CD4-positive, alpha-beta T cell (primary cell): Measurements from ENCODE around the gene ADAT3. TPM values are rescaled to one million over a fixed set of nuclear protein-coding genes. Genes with fewer than 3 reads are reported as not detected.
A peak's percentile ranks its signal among the peaks of the same experiment; 100 is the strongest.

Source experiments
- ATAC-seq: fragments of 200-7000 bp; cut with Tn5 transposase; one replicate; pipeline ENCODE4 v1.10.0; 2022; ENCODE audit warnings: mild to moderate bottlenecking; ENCODE audit not compliant: poor library complexity
- CTCF ChIA-PET: fragments of 350-600 bp; sonication (Branson Sonifier 250); formaldehyde crosslinking; loops from one replicate; lab custom pipeline; 2021; ENCODE audit warnings: antibody characterized with exemption, inconsistent platforms; lab: Charles Lee
- POLR2A ChIA-PET: fragments of 350-600 bp; sonication (Branson Sonifier 250); formaldehyde crosslinking; loops from one replicate; lab custom pipeline; 2021; ENCODE audit warnings: antibody characterized with exemption, inconsistent platforms; lab: Charles Lee
- DNase-seq, 14 experiments: peaks; one replicate each; pipeline ENCODE4 v3.0.0-alpha.2; 2013 to 2020; ENCODE audit warnings: mixed read lengths in 2 of 14
- H3K27ac ChIP-seq, 2 donors: one replicate each; pipeline versions ENCODE4 v1.5.1 to v1.7.0; 2013; ENCODE audit warnings: low read length in 2 of 2, low read depth in 1 of 2, mild to moderate bottlenecking in 1 of 2
- H3K27me3 ChIP-seq, 2 experiments: 1 replicate in 1 of 2; 2 replicates in 1 of 2; pipeline versions ENCODE4 v1.6.1 to v1.7.0; 2013; ENCODE audit warnings: low read length in 2 of 2, control low read depth in 1 of 2, mild to moderate bottlenecking in 1 of 2, moderate library complexity in 1 of 2; ENCODE audit not compliant: insufficient read depth in 2 of 2, control insufficient read depth in 1 of 2
- H3K36me3 ChIP-seq: one replicate; pipeline ENCODE4 v1.6.1; 2013; ENCODE audit warnings: low read length, control low read depth; ENCODE audit not compliant: insufficient read depth
- H3K4me1 ChIP-seq: one replicate; pipeline ENCODE4 v1.6.1; 2013; ENCODE audit warnings: low read length, control low read depth; ENCODE audit not compliant: insufficient read depth
- H3K4me3 ChIP-seq: one replicate; pipeline ENCODE4 v1.5.1; 2013; ENCODE audit warnings: mild to moderate bottlenecking, low read length, moderate library complexity
- H3K9me3 ChIP-seq, 2 experiments: 1 replicate in 1 of 2; 2 replicates in 1 of 2; pipeline versions ENCODE4 v1.6.1 to v1.7.0; 2013; ENCODE audit warnings: low read length in 2 of 2, mild to moderate bottlenecking in 2 of 2, control low read depth in 1 of 2, moderate library complexity in 1 of 2; ENCODE audit not compliant: control insufficient read depth in 1 of 2, insufficient read depth in 1 of 2
- H3K27ac Mint-ChIP-seq: one replicate; pipeline ENCODE4 v1.8.0; 2020; ENCODE audit warnings: mixed read lengths
- H3K27me3 Mint-ChIP-seq: one replicate; pipeline ENCODE4 v1.8.0; 2021; ENCODE audit warnings: mixed read lengths
- H3K36me3 Mint-ChIP-seq: one replicate; pipeline ENCODE4 v1.8.0; 2021; ENCODE audit warnings: low read depth, mixed read lengths
- H3K4me1 Mint-ChIP-seq: one replicate; pipeline ENCODE4 v1.8.0; 2021; ENCODE audit warnings: low read depth, mixed read lengths
- H3K4me3 Mint-ChIP-seq: one replicate; pipeline ENCODE4 v1.8.0; 2020; ENCODE audit warnings: mild to moderate bottlenecking, mixed read lengths
- H3K9me3 Mint-ChIP-seq: one replicate; pipeline ENCODE4 v1.8.0; 2020; ENCODE audit warnings: mixed read lengths
- CTCF ChIP-seq: fragments of 200-600 bp; IDR thresholded peaks from one replicate; pipeline ENCODE4 v1.8.0; 2022; ENCODE audit warnings: antibody characterized with exemption, mild to moderate bottlenecking
- intact Hi-C, 2 experiments: fragments of 100-400 bp; cut with DNase I in 1 of 2; cut with micrococcal nuclease in 1 of 2; formaldehyde crosslinking; loops; one replicate each; pipeline versions ENCODE4 v1.15.1 to v1.9.0; 2023 to 2025; cut with DNase I, micrococcal nuclease
- total RNA-seq, 174 experiments: library from RNA in 2 of 174; stranded (reverse) in 2 of 174; gene quantifications; one replicate each; pipeline ENCODE4 v1.2.3 and lab custom pipeline; 2021 to 2026

Gene ADAT3
- total RNA-seq, 2 experiments from 2014 or later = 7.9 to 8.2 TPM

DNA sequence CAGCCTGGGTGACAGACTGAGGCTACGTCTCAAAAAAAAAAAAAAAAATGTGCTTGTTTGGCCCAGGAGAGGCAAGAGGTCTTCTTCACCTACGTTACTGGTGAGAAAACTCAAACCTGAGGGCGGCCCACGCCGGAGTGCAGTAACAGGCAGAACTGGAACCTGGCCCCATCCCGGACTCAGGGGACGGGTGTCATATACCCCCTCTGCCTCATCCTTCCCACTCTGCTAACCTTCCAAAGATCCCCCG, 414 bp upstream of the ADAT3 start:
- Histone ChIP-seq H3K4me3 (no peak overlapping the region), H3K27me3 (no peaks in the 10 kb centered on the region), H3K36me3 (peaks cover 5% of the 10 kb centered on the region), H3K9me3 (peaks cover 0 to 5% of the 10 kb centered on the region in 2 experiments), H3K4me1 (peaks cover 46% of the 10 kb centered on the region), H3K27ac (peak overlapping the region in 1 of 2 donors; percentile 72)
- no peak for TF ChIP-seq CTCF
- Mint-ChIP-seq H3K36me3 (no peaks in the 10 kb centered on the region), H3K4me3 (peak overlapping the region; percentile 88), H3K27me3 (no peaks in the 10 kb centered on the region), H3K9me3 (no peaks in the 10 kb centered on the region), H3K27ac (peak overlapping the region; percentile 78), H3K4me1 (peaks cover 35% of the 10 kb centered on the region)
- no peak for DNase-seq
- ATAC-seq = peak; percentile 2
- CTCF ChIA-PET = no interaction called here
- POLR2A ChIA-PET = interaction anchor here (1.0 to 1.2 kb wide), 3 partner anchors 10 to 28 kb away, joined by 3 to 6 read pairs (median 5); no protein-coding TSS in a partner anchor
- intact Hi-C loops = loop anchor here (1.0 to 5.0 kb wide), 5 partner anchors 19 to 42 kb away; partner anchors contain the start of genes ABHD17A (in 1 of the 2) and KLF16 (in 1 of the 2)

DNA sequence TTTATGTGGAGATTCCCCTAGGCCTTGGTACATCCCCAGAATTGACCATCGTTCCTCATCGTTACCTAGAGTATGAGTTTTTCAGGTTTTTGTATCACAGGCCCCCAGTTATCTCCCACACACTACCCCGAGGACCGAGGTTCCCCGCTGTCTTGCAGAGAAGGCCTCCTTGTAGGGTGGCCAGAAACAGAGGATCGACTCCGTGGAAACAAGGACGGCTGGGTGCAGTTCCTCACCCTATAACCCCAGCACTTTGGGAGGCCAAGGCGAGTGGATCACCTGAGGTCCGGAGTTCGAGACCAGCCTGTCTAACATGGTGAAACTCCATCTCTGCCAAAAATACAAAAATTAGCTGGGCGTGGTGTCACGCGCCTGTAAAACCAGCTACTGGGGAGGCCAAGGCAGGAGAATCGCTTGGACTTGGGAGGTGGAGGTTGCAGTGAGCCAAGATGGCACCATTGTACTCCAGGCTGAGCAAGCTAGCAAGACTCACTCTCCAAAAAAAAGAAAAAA, 720 bp downstream of the ADAT3 start:
- intact Hi-C loops = loop anchor here (1.0 to 5.0 kb wide), 5 partner anchors 21 to 44 kb away; partner anchors contain the start of genes ABHD17A (in 1 of the 2) and KLF16 (in 1 of the 2)
- Mint-ChIP-seq H3K27me3 (no peaks in the 10 kb centered on the region), H3K4me3 (peak overlapping the region; percentile 93), H3K4me1 (peaks cover 42% of the 10 kb centered on the region), H3K27ac (peak overlapping the region; percentile 78), H3K36me3 (no peaks in the 10 kb centered on the region), H3K9me3 (no peaks in the 10 kb centered on the region)
- H3K4me1 ChIP-seq = peaks cover 51% of the 10 kb centered on the region
- TF ChIP-seq CTCF = no peak
- ChIA-PET POLR2A (interaction anchor here (0.6 to 1.4 kb wide), 4 partner anchors 8 to 41 kb away, joined by 3 to 8 read pairs (median 3); no protein-coding TSS in a partner anchor), CTCF (interaction anchor here (1.1 kb wide), 1 partner anchor 31 kb away, joined by 3 read pairs; no protein-coding TSS in a partner anchor)
- ATAC-seq (no peak), DNase-seq (no peak)
- H3K27ac ChIP-seq = peak overlapping the region; percentile 55 to 72
- peak overlapping the region; percentile 65 for H3K4me3 ChIP-seq
- peaks cover 5% of the 10 kb centered on the region for H3K36me3 ChIP-seq
- H3K27me3 ChIP-seq = no peaks in the 10 kb centered on the region
- H3K9me3 ChIP-seq = peaks cover 0 to 7% of the 10 kb centered on the region in 2 experiments

DNA sequence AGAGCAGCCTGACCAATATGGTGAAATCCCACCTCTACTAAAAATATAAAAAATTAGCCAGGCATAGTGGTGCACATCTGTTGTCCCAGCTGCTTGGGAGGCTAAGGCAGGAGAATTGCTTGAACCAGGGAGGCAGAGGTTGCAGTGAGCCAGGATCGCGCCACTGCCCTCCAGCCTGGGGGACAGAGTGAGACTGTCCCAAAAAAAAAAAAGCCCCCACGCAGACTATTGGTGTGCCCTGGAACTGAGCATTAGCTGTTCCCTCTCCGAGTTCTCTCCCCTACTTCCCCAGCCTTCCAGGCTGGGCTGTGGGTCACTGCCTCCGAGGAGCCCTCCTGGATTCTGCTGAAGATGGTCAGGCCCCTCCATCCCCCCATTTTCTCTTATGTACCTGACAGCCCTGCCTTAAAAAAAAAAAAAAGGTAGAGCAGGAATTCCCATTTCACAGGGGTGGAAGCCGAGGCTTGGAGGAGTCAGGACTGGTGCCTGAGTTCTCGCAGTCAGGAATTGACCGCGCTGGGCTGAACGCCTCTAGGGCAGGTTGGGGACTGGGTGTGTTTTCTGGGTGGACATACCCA, 1.9 kb downstream of the ADAT3 start:
- CTCF ChIA-PET = no interaction called here
- POLR2A ChIA-PET = no interaction called here
- H3K4me3 ChIP-seq = no peak overlapping the region
- no peaks in the 10 kb centered on the region for H3K27me3 ChIP-seq
- Mint-ChIP-seq H3K4me1 (peaks cover 42% of the 10 kb centered on the region), H3K27me3 (no peaks in the 10 kb centered on the region), H3K36me3 (no peaks in the 10 kb centered on the region), H3K4me3 (no peak overlapping the region), H3K27ac (no peak overlapping the region), H3K9me3 (no peaks in the 10 kb centered on the region)
- H3K36me3 ChIP-seq = peaks cover 5% of the 10 kb centered on the region
- no peak for TF ChIP-seq CTCF
- H3K27ac ChIP-seq = no peak overlapping the region
- ATAC-seq (no peak), DNase-seq (no peak)
- peaks cover 51% of the 10 kb centered on the region for H3K4me1 ChIP-seq
- intact Hi-C loops = loop anchor here in 1 of 2 experiments (5.0 kb wide), 1 partner anchor 45 kb away; the partner anchor contains the start of gene KLF16
- H3K9me3 ChIP-seq = peaks cover 0 to 7% of the 10 kb centered on the region in 2 experiments
